Activated CD4-positive, alpha-beta memory T cell treated with anti-CD3 and anti-CD28 coated beads, Interleukin-2, amount 10 ng/mL, durations not matched to agents 7 days and 5 days (primary cell): ENCODE measurements around the gene ZC3H7A. TPM values are rescaled to one million over a fixed set of nuclear protein-coding genes. Genes with fewer than 3 reads are reported as not detected.

Experiments
- CTCF ChIA-PET: fragments of 350-600 bp; sonication (Branson Sonifier 250); formaldehyde crosslinking; loops from one replicate; lab custom pipeline; 2021; ENCODE audit warnings: antibody characterized with exemption, inconsistent platforms; lab: Charles Lee
- POLR2A ChIA-PET: fragments of 350-600 bp; sonication (Branson Sonifier 250); formaldehyde crosslinking; loops from one replicate; lab custom pipeline; 2021; ENCODE audit warnings: antibody characterized with exemption; lab: Charles Lee
- DNase-seq: peaks from one replicate; pipeline ENCODE4 v3.0.0-alpha.2; 2020
- H3K27ac Mint-ChIP-seq: one replicate; pipeline ENCODE4 v1.8.0; 2021; ENCODE audit warnings: mild to moderate bottlenecking, mixed read lengths
- H3K27me3 Mint-ChIP-seq: one replicate; pipeline ENCODE4 v1.8.0; 2021; ENCODE audit warnings: mixed read lengths
- H3K36me3 Mint-ChIP-seq: one replicate; pipeline ENCODE4 v1.8.0; 2021; ENCODE audit warnings: low read depth, mixed read lengths
- H3K4me1 Mint-ChIP-seq: one replicate; pipeline ENCODE4 v1.8.0; 2021; ENCODE audit warnings: mixed read lengths
- H3K4me3 Mint-ChIP-seq: one replicate; pipeline ENCODE4 v1.8.0; 2021; ENCODE audit warnings: mild to moderate bottlenecking, mixed read lengths
- H3K9me3 Mint-ChIP-seq: one replicate; pipeline ENCODE4 v1.8.0; 2021; ENCODE audit warnings: mixed read lengths
- total RNA-seq, 2 experiments: library from RNA; stranded (reverse); gene quantifications; one replicate each; pipeline ENCODE4 v1.2.3, GENCODE V29; 2021

The ZC3H7A gene
- total RNA-seq, 2 experiments from 2014 or later: 68.9 to 70.9 TPM

GRCh38 chr16:11727796-11728543 is 69.1 kb downstream of the ZC3H7A start:
- CTCF ChIA-PET: no interaction called here

GRCh38 chr16:11726008-11726407 is 71.0 kb downstream of the ZC3H7A start:
- POLR2A ChIA-PET: no interaction called here
- peaks cover 33% of the 10 kb centered on the region for H3K4me1 Mint-ChIP-seq

More at GRCh38 chr16:11727796-11728543, 69.1 kb downstream of the ZC3H7A start:
- POLR2A ChIA-PET: interaction anchor here (0.8 to 3.5 kb wide), 3 partner anchors 8 to 69 kb away, joined by 3 to 17 read pairs (median 4); partner anchors contain the start of genes TXNDC11 and ZC3H7A
- H3K9me3 Mint-ChIP-seq: no peaks in the 10 kb centered on the region
- peak overlapping the region; percentile 60 for H3K27ac Mint-ChIP-seq
- no peak overlapping the region for H3K4me3 Mint-ChIP-seq
- peaks cover 80% of the 10 kb centered on the region for H3K36me3 Mint-ChIP-seq
- H3K27me3 Mint-ChIP-seq: no peaks in the 10 kb centered on the region
- H3K4me1 Mint-ChIP-seq: peaks cover 48% of the 10 kb centered on the region
- DNase-seq: no peak

GRCh38 chr16:11725457-11725856 is 71.6 kb downstream of the ZC3H7A start:
- POLR2A ChIA-PET: no interaction called here
- DNase-seq: no peak
- H3K27me3 Mint-ChIP-seq: no peaks in the 10 kb centered on the region
- CTCF ChIA-PET: interaction anchor here (1.0 to 1.1 kb wide), 3 partner anchors 11 to 193 kb away, joined by 3 to 8 read pairs (median 3); partner anchors contain the start of gene ZC3H7A
- H3K36me3 Mint-ChIP-seq: peaks cover 73% of the 10 kb centered on the region
- no peak overlapping the region for H3K4me3 Mint-ChIP-seq
- H3K4me1 Mint-ChIP-seq: peaks cover 30% of the 10 kb centered on the region
- no peaks in the 10 kb centered on the region for H3K9me3 Mint-ChIP-seq
- H3K27ac Mint-ChIP-seq: no peak overlapping the region

More at GRCh38 chr16:11726008-11726407, 71.0 kb downstream of the ZC3H7A start:
- no peak for DNase-seq
- Mint-ChIP-seq H3K36me3 (peaks cover 77% of the 10 kb centered on the region), H3K27ac (no peak overlapping the region), H3K27me3 (no peaks in the 10 kb centered on the region), H3K9me3 (no peaks in the 10 kb centered on the region), H3K4me3 (no peak overlapping the region)
- CTCF ChIA-PET: no interaction called here

- Mint-ChIP-seq H3K27ac (no peak overlapping the region), H3K9me3 (no peaks in the 10 kb centered on the region), H3K27me3 (no peaks in the 10 kb centered on the region), H3K36me3 (peaks cover 52% of the 10 kb centered on the region), H3K4me1 (peaks cover 4% of the 10 kb centered on the region), H3K4me3 (no peak overlapping the region)
- DNase-seq: no peak
- ChIA-PET POLR2A (no interaction called here), CTCF (interaction anchor here (1.2 kb wide), 1 partner anchor 8 kb away, joined by 3 read pairs; no protein-coding TSS in a partner anchor)
Observed at GRCh38 chr16:11722468-11722808, 74.6 kb downstream of the ZC3H7A start.

GRCh38 chr16:11721781-11722467 is 75.1 kb downstream of the ZC3H7A start:
- Mint-ChIP-seq H3K4me1 (peaks cover 2% of the 10 kb centered on the region), H3K27me3 (no peaks in the 10 kb centered on the region), H3K27ac (no peak overlapping the region), H3K36me3 (peaks cover 47% of the 10 kb centered on the region), H3K4me3 (no peak overlapping the region), H3K9me3 (no peaks in the 10 kb centered on the region)
- ChIA-PET POLR2A (no interaction called here), CTCF (interaction anchor here (1.2 to 1.7 kb wide), 2 partner anchors 8 to 326 kb away, joined by 3 read pairs; no protein-coding TSS in a partner anchor)
- no peak for DNase-seq

GRCh38 chr16:11719762-11720161 is 77.3 kb downstream of the ZC3H7A start:
- DNase-seq: no peak
- POLR2A ChIA-PET: interaction anchor here (1.4 kb wide), 1 partner anchor 23 kb away, joined by 3 read pairs; the partner anchor contains the start of gene TXNDC11
- H3K27ac Mint-ChIP-seq: no peak overlapping the region
- CTCF ChIA-PET: interaction anchor here (0.7 to 3.3 kb wide), 3 partner anchors 10 to 324 kb away, joined by 3 to 13 read pairs (median 4); no protein-coding TSS in a partner anchor
- no peaks in the 10 kb centered on the region for H3K27me3 Mint-ChIP-seq
- H3K4me3 Mint-ChIP-seq: no peak overlapping the region
- H3K4me1 Mint-ChIP-seq: peaks cover 4% of the 10 kb centered on the region
- peaks cover 54% of the 10 kb centered on the region for H3K36me3 Mint-ChIP-seq
- no peaks in the 10 kb centered on the region for H3K9me3 Mint-ChIP-seq

GRCh38 chr16:11719171-11719570 is 77.9 kb downstream of the ZC3H7A start:
- no peaks in the 10 kb centered on the region for H3K9me3 Mint-ChIP-seq
- ChIA-PET POLR2A (interaction anchor here (0.8 to 1.4 kb wide), 2 partner anchors 24 to 91 kb away, joined by 3 read pairs; partner anchors contain the start of gene TXNDC11), CTCF (interaction anchor here (1.1 to 3.3 kb wide), 3 partner anchors 21 to 349 kb away, joined by 3 to 13 read pairs (median 6); no protein-coding TSS in a partner anchor)
- no peaks in the 10 kb centered on the region for H3K27me3 Mint-ChIP-seq
- DNase-seq: no peak
- no peak overlapping the region for H3K4me3 Mint-ChIP-seq
- peaks cover 55% of the 10 kb centered on the region for H3K36me3 Mint-ChIP-seq
- no peak overlapping the region for H3K27ac Mint-ChIP-seq
- peaks cover 7% of the 10 kb centered on the region for H3K4me1 Mint-ChIP-seq

- Mint-ChIP-seq H3K27ac (no peak overlapping the region), H3K36me3 (peaks cover 50% of the 10 kb centered on the region), H3K27me3 (no peaks in the 10 kb centered on the region), H3K4me1 (peaks cover 7% of the 10 kb centered on the region), H3K9me3 (no peaks in the 10 kb centered on the region), H3K4me3 (no peak overlapping the region)
- ChIA-PET CTCF (interaction anchor here (0.6 to 3.3 kb wide), 5 partner anchors 10 to 186 kb away, joined by 3 to 13 read pairs (median 5); no protein-coding TSS in a partner anchor), POLR2A (no interaction called here)
- no peak for DNase-seq
Observed at GRCh38 chr16:11717811-11718210, 79.2 kb downstream of the ZC3H7A start.

GRCh38 chr16:11716336-11716735 is 80.7 kb downstream of the ZC3H7A start:
- H3K4me1 Mint-ChIP-seq: peaks cover 7% of the 10 kb centered on the region
- H3K4me3 Mint-ChIP-seq: no peak overlapping the region
- H3K27me3 Mint-ChIP-seq: no peaks in the 10 kb centered on the region
- ChIA-PET CTCF (interaction anchor here (2.8 to 4.1 kb wide), 2 partner anchors 184 to 309 kb away, joined by 15 to 35 read pairs; no protein-coding TSS in a partner anchor), POLR2A (no interaction called here)
- no peak overlapping the region for H3K27ac Mint-ChIP-seq
- no peaks in the 10 kb centered on the region for H3K9me3 Mint-ChIP-seq
- no peak for DNase-seq
- H3K36me3 Mint-ChIP-seq: peaks cover 43% of the 10 kb centered on the region

GRCh38 chr16:11715246-11715947 is 81.7 kb downstream of the ZC3H7A start:
- POLR2A ChIA-PET: no interaction called here

GRCh38 chr16:11712122-11712521 is 84.9 kb downstream of the ZC3H7A start:
- H3K4me3 Mint-ChIP-seq: no peak overlapping the region
- no peaks in the 10 kb centered on the region for H3K27me3 Mint-ChIP-seq
- DNase-seq: no peak
- H3K9me3 Mint-ChIP-seq: no peaks in the 10 kb centered on the region
- peaks cover 51% of the 10 kb centered on the region for H3K36me3 Mint-ChIP-seq
- no peak overlapping the region for H3K27ac Mint-ChIP-seq
- peaks cover 5% of the 10 kb centered on the region for H3K4me1 Mint-ChIP-seq
- ChIA-PET CTCF (interaction anchor here (0.7 to 2.3 kb wide), 6 partner anchors 15 to 305 kb away, joined by 3 to 19 read pairs (median 4); partner anchors contain the start of gene TXNDC11), POLR2A (interaction anchor here (1.1 to 1.5 kb wide), 2 partner anchors 20 to 31 kb away, joined by 3 read pairs; partner anchors contain the start of gene TXNDC11)

More at GRCh38 chr16:11715246-11715947, 81.7 kb downstream of the ZC3H7A start:
- H3K4me1 Mint-ChIP-seq: peaks cover 7% of the 10 kb centered on the region
- H3K4me3 Mint-ChIP-seq: no peak overlapping the region
- no peaks in the 10 kb centered on the region for H3K27me3 Mint-ChIP-seq
- H3K36me3 Mint-ChIP-seq: peaks cover 44% of the 10 kb centered on the region
- CTCF ChIA-PET: interaction anchor here (0.6 to 4.1 kb wide), 15 partner anchors 9 to 751 kb away, joined by 3 to 35 read pairs (median 4); no protein-coding TSS in a partner anchor
- DNase-seq: no peak
- no peak overlapping the region for H3K27ac Mint-ChIP-seq
- H3K9me3 Mint-ChIP-seq: no peaks in the 10 kb centered on the region

GRCh38 chr16:11711662-11712061 is 85.4 kb downstream of the ZC3H7A start:
- CTCF ChIA-PET: interaction anchor here (0.6 to 2.3 kb wide), 8 partner anchors 14 to 316 kb away, joined by 3 to 19 read pairs (median 4); partner anchors contain the start of gene TXNDC11
- no peak for DNase-seq
- Mint-ChIP-seq H3K27ac (no peak overlapping the region), H3K4me3 (no peak overlapping the region), H3K9me3 (no peaks in the 10 kb centered on the region), H3K4me1 (peaks cover 3% of the 10 kb centered on the region), H3K36me3 (peaks cover 50% of the 10 kb centered on the region), H3K27me3 (no peaks in the 10 kb centered on the region)
- POLR2A ChIA-PET: interaction anchor here (1.1 to 1.5 kb wide), 3 partner anchors 20 to 456 kb away, joined by 3 read pairs; partner anchors contain the start of genes SOCS1 and TXNDC11
